Airway epithelial cell (primary cell): ENCODE data around the gene CCR3. TPM values are rescaled to one million over a fixed set of nuclear protein-coding genes. Genes with fewer than 3 reads are reported as not detected.

Experiments used
- total RNA-seq: library from RNA; depleted of rRNA; stranded (reverse); fragments of >200 nt; gene quantifications from 2 replicates; pipeline ENCODE4 v1.2.3, GENCODE V29; 2015

CCR3 gene
- total RNA-seq, result not detected in 2 replicates

GRCh38 chr3:46242120-46242519 is at the start of gene CCR3:
Gene CCR3, plus strand, starts transcription at chr3:46242460. Its CDS starts 22,699 bp downstream, at chr3:46265159.

GRCh38 chr3:46208167-46208704 is 34.0 kb upstream of the CCR3 start, which contains the start of gene CCR1:
Gene CCR1, minus strand, starts transcription at chr3:46208313. Its CDS starts 4,000 bp downstream, at chr3:46204313.

Other genes starting within 250 kb of the CCR3 start
- gene FYCO1, start 246.6 kb upstream of the CCR3 start, total RNA-seq, result 10.8 and 13.6 TPM in 2 replicates
- gene XCR1, start 215.0 kb upstream of the CCR3 start, total RNA-seq, result 0.07 TPM in 1 of 2 replicates, not detected in the other
- gene CCR1, start 34.1 kb upstream of the CCR3 start, total RNA-seq, result not detected in 2 replicates
- not detected in 2 replicates for gene CCR2, start 111.7 kb downstream of the CCR3 start, total RNA-seq
- not detected in 2 replicates for gene CCR5, start 128.5 kb downstream of the CCR3 start, total RNA-seq
- gene CCRL2, start 164.8 kb downstream of the CCR3 start, total RNA-seq, result not detected in 2 replicates
- gene LTF, start 222.4 kb downstream of the CCR3 start, total RNA-seq, result 0.07 TPM in 1 of 2 replicates, not detected in the other